SU-DHL-6 (cell line): ENCODE data around the gene TRIM9.

Source experiments
- CTCF ChIP-seq: fragments of 200-600 bp; sonication (generic); IDR thresholded peaks from one replicate; pipeline ENCODE4 v1.5.1; 2017; ENCODE audit warnings: antibody characterized with exemption, mild to moderate bottlenecking, low read length, moderate library complexity; ENCODE audit not compliant: insufficient read depth, poor library complexity, severe bottlenecking
- EZH2phosphoT487 ChIP-seq: fragments of 200-600 bp; sonication (generic), shearing (Covaris generic); conservative IDR thresholded peaks from 2 replicates; pipeline ENCODE4 v1.6.1; 2018; ENCODE audit warnings: mild to moderate bottlenecking, antibody characterized with exemption, low read length, moderate library complexity, mixed read lengths

DNA sequence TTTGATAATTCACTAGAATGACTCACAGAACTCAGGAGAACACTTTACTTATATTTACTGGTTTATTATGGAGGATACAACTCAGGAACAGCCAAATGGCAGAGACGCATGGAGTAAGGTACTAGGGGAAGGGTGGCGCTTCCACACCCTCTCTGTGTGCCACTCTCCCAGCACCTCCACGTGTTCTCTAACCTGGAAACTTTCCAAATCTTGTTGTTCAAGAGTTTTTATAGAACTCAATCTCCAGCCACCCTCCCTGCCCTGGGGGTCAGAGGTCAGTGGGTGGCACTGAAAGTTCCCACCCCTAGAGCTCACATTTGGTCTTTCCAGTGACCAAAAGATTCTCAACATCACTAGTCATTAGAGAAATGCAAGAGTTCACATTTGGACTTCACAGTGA is 13.2 kb downstream of the TRIM9 start:
- TF ChIP-seq EZH2phosphoT487 (no peak), CTCF (no peak)
